IPS-20b (cell line): Measurements from ENCODE around the gene MUC3A.

ENCODE experiments used
- H3K27ac ChIP-seq: one replicate; pipeline ENCODE4 v1.5.1; 2013; ENCODE audit warnings: low read length
- H3K27me3 ChIP-seq: 2 replicates; pipeline ENCODE4 v1.6.1; 2013; ENCODE audit warnings: mild to moderate bottlenecking, low read length, inconsistent platforms; ENCODE audit not compliant: insufficient read depth
- H3K36me3 ChIP-seq: 2 replicates; pipeline ENCODE4 v1.6.1; 2013; ENCODE audit warnings: low read depth, mild to moderate bottlenecking, inconsistent platforms, low read length, moderate library complexity; ENCODE audit not compliant: insufficient read depth
- H3K4me1 ChIP-seq: 2 replicates; pipeline ENCODE4 v1.6.1; 2013; ENCODE audit warnings: mild to moderate bottlenecking, control low read depth, inconsistent platforms, low read length, moderate library complexity; ENCODE audit not compliant: insufficient read depth
- H3K4me3 ChIP-seq: 2 replicates; pipeline ENCODE4 v1.5.1; 2013; ENCODE audit warnings: mild to moderate bottlenecking, low read length, inconsistent platforms
- H3K9ac ChIP-seq: 2 replicates; pipeline ENCODE4 v1.6.1; 2013; ENCODE audit warnings: low read depth, mild to moderate bottlenecking, inconsistent platforms, low read length, moderate library complexity
- H3K9me3 ChIP-seq: 2 replicates; pipeline ENCODE4 v1.6.1; 2013; ENCODE audit warnings: mild to moderate bottlenecking, low read depth, low read length, inconsistent platforms; ENCODE audit not compliant: insufficient read depth

Gene MUC3A

DNA sequence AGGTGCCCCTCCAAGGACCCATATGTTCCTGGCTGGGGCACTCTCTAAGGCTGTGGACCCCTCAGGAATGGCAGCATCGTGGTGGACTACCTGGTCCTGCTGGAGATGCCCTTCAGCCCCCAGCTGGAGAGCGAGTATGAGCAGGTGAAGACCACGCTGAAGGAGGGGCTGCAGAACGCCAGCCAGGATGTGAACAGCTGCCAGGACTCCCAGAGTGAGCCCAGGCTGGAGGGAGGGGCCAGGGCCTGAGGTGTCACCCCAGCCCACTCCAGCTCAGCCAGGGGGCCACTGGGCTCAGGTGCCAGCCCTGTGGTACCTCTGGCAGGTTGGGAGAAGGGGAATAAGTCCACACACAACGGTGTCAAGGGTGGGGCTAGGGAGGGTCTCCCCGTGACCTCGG is 15.3 kb downstream of the MUC3A start:
- Histone ChIP-seq H3K4me3 (peak overlapping the region; percentile 69; the same call in 1 of the 2 replicates), H3K9ac (no peak overlapping the region), H3K27me3 (peaks cover 73% of the 10 kb centered on the region), H3K9me3 (no peaks in the 10 kb centered on the region), H3K36me3 (no peaks in the 10 kb centered on the region), H3K4me1 (peaks cover 16% of the 10 kb centered on the region), H3K27ac (no peak overlapping the region)

DNA sequence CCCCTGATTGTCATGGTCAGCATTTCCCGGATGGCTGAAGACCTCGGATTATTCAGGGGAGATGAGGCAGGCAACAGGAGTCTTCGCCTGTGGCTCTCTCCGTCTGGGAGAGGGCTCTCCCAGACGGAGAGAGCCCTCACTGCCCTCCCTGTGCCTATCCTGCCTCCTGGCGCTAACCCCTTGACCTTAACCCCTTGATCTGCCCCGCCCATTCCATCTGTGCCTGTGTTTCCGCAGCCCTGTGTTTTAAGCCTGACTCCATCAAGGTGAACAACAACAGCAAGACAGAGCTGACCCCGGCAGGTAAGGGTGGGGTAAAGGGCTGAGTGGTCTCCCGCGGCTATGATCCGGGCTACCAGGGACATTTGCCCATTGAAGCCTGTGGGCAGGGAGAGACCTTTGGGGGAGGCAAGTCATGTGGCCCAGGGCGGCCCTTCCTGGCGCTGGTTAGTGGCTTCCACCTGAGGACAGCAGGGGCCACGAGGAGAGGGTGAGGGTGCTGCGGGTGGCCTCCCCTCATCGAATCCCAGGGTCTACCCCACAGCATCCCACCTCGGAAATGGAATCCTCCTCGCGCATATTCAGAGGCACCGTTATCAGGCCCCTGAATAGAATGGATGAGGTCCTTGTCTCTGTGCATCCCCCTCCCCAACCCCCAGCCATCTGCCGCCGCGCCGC is 15.8 kb downstream of the MUC3A start:
- Histone ChIP-seq H3K27ac (no peak overlapping the region), H3K36me3 (no peaks in the 10 kb centered on the region), H3K4me3 (peak overlapping the region; percentile 69), H3K4me1 (peaks cover 16% of the 10 kb centered on the region), H3K27me3 (peaks cover 71% of the 10 kb centered on the region), H3K9me3 (no peaks in the 10 kb centered on the region), H3K9ac (peak overlapping the region; percentile 29; the same call in 1 of the 2 replicates)

DNA sequence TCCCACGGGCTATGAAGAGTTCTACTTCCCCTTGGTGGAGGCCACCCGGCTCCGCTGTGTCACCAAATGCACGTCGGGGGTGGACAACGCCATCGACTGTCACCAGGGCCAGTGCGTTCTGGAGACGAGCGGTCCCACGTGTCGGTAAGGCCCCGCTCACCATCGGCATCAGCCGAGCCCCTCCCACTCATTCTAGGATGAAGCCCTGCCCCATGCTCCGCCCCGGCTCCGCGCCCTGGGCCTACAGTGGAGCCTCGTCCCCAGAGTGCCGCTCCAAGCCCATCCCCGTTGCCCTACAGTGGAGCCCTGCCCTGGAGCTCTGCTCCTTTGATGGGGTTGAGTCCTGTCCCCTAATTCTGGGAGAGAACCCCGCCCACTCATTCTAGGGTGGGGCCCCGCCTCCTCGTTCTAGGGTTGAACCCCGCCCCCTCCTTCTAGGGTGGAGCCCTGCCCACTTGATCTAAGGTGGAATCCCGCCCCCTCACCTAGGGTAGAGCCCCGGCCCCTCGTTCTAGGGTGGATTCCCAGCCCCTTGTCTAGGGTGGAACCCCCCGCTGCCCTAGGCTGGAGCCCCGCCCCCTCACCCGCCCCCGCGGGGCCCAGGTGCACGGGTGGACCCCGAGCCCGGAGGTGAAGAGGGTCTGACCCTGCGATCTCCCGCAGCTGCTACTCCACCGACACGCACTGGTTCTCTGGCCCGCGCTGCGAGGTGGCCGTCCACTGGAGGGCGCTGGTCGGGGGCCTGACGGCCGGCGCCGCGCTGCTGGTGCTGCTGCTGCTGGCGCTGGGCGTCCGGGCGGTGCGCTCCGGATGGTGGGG is 16.6 kb downstream of the MUC3A start:
- H3K4me1 ChIP-seq, result peaks cover 16% of the 10 kb centered on the region
- H3K4me3 ChIP-seq, result peak overlapping the region; percentile 69
- H3K9ac ChIP-seq, result peak overlapping the region; percentile 29; the same call in 1 of the 2 replicates
- H3K27ac ChIP-seq, result no peak overlapping the region
- no peaks in the 10 kb centered on the region for H3K9me3 ChIP-seq
- H3K36me3 ChIP-seq, result no peaks in the 10 kb centered on the region
- H3K27me3 ChIP-seq, result peaks cover 63% of the 10 kb centered on the region

DNA sequence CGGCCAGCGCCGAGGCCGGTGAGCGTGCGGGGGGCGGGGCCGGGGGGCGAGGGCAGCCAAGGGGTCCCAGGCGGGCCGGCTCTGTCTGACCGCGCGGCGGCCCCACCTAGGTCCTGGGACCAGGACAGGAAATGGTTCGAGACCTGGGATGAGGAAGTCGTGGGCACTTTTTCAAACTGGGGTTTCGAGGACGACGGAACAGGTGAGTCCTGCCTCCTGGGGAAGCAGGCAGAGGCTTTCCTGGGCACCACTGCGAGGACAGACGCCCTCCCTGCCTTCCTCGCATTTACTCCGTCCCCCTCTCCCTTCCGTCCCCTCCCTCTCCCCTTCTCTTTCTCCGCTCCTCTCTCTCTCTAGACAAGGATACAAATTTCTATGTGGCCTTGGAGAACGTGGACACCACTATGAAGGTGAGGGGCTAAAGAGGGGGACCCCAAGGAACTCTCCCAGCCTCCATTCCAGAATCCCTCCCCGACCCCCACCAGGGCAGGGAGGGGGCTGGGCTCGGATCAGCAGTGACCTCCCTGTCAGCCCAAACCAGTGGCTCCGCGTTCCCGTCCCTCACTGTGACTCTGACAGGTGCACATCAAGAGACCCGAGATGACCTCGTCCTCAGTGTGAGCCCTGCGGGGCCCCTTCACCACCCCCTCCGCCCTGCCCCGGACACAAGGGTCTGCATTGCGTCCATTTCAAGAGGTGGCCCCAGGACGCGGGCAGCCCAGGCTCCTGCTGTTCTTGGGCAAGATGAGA is 17.4 kb downstream of the MUC3A start:
- Histone ChIP-seq H3K9me3 (no peaks in the 10 kb centered on the region), H3K4me1 (peaks cover 16% of the 10 kb centered on the region), H3K27ac (no peak overlapping the region), H3K9ac (peak overlapping the region; percentile 29; the same call in 1 of the 2 replicates), H3K36me3 (no peaks in the 10 kb centered on the region), H3K27me3 (peaks cover 60% of the 10 kb centered on the region), H3K4me3 (peak overlapping the region; percentile 69)

DNA sequence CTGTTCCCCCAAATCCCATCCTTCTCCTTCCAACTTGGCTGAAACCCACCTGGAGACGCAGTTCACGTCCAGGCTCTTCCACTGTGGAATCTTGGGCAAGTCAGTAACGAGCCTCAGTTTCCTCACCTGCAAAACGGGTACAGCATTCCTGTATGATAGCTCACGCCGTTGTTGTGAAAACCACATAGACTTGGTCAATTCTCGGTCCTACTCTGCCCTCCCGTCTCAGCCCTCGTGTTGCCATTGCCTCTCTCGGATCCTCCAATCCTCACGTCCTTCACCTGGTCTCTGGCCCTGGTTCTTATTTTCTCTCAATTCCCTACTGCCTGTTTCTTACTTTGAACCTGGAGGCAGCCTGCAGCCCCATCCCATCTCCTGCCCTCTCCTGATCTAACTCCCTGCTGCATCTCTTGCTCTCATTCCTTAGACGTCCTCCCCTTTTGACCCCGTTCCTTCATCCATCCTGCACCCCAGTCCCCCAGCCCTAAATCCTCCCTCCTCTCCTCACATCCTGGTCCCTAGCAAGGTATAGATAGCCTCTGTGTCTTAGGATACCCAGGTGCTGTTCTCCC is 18.0 kb downstream of the MUC3A start:
- no peak overlapping the region for H3K4me3 ChIP-seq
- H3K27ac ChIP-seq, result no peak overlapping the region
- H3K27me3 ChIP-seq, result peaks cover 60% of the 10 kb centered on the region
- H3K9me3 ChIP-seq, result no peaks in the 10 kb centered on the region
- H3K36me3 ChIP-seq, result no peaks in the 10 kb centered on the region
- peaks cover 16% of the 10 kb centered on the region for H3K4me1 ChIP-seq
- H3K9ac ChIP-seq, result no peak overlapping the region

DNA sequence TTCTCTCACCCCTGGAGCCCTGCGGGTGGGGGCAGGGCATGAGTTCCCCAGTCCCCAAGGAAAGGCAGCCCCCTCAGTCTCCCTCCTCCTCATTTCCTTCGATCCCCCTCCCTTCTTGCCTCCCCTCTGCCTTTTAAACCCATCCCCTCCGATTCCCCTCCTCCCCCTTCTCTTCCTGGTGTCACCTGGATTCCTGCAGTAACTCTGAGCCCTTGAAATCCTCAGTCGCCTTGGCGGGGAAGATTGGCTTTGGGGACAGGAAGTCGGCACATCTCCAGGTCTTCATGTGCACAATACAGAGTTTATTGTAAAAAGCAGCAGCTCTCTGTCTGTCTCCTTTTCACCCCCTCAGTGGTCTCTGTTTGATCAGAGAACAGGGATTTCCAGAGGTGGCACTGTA is 18.7 kb downstream of the MUC3A start:
- H3K9me3 ChIP-seq, result no peaks in the 10 kb centered on the region
- H3K4me3 ChIP-seq, result no peak overlapping the region
- no peaks in the 10 kb centered on the region for H3K36me3 ChIP-seq
- H3K27me3 ChIP-seq, result peaks cover 64% of the 10 kb centered on the region
- no peak overlapping the region for H3K9ac ChIP-seq
- peaks cover 16% of the 10 kb centered on the region for H3K4me1 ChIP-seq
- no peak overlapping the region for H3K27ac ChIP-seq

DNA sequence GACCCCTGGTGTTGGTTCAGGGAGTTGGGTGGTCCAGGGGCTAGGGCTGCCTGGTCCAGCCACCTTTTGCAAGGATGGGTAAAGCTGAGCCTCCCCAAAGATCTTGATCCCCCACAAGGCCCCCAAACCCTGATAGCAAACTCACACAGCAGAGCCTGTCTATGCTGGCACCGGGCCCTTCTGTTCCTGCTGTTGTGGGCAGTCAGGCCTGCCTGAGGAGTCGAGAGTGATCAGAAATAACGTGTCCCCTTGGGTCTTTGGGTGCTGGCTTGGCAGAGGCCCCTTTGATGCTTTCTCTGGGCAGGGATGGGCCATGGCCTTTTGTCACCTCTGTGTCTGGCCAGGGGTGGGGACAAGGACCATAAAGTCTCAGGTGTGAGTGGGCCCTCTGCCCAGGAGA is 19.3 kb downstream of the MUC3A start:
- H3K27me3 ChIP-seq, result peaks cover 59% of the 10 kb centered on the region
- no peaks in the 10 kb centered on the region for H3K36me3 ChIP-seq
- H3K4me3 ChIP-seq, result no peak overlapping the region
- H3K9me3 ChIP-seq, result no peaks in the 10 kb centered on the region
- H3K27ac ChIP-seq, result no peak overlapping the region
- H3K4me1 ChIP-seq, result peaks cover 16% of the 10 kb centered on the region
- H3K9ac ChIP-seq, result no peak overlapping the region

DNA sequence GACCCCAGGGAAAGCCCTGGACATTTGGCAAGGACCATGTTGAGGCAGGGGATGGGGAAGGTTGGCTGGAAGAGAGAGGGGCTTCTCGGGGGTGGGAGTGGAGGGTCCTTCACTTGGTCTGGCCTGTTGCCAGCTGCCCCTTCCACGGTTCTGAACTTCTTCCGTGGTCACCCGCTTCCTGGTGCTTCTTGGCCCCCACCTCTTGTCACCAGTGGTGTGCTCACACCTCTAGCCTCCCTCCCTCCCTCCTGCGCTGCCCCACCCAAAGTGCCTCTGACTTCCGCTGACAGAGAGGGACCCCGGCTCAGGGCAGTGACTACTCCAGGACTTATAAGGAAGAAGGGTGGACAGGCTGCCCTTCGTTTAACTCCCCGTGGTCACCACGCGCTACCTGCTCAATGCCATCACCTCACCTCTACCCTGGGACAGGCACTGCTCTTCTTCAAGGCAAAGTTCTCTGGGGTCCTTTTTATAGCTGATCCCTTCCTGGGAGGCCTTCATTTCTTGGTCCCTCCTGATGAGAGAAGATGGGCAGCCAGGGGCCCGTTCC is 19.8 kb downstream of the MUC3A start, which contains the start of gene MUC12:
MUC12 (plus strand) TSS at position 500 of the 550 bp plus-strand sequence. CDS start 58 bp downstream, outside the sequence.
- Histone ChIP-seq H3K27ac (no peak within 1 kb of the TSS), H3K4me1 (peaks cover 16% of the 10 kb centered on the region), H3K9me3 (no peaks in the 10 kb centered on the region), H3K9ac (no peak within 1 kb of the TSS), H3K4me3 (no peak within 1 kb of the TSS), H3K27me3 (peaks cover 56% of the 10 kb centered on the region), H3K36me3 (no peaks in the 10 kb centered on the region)

DNA sequence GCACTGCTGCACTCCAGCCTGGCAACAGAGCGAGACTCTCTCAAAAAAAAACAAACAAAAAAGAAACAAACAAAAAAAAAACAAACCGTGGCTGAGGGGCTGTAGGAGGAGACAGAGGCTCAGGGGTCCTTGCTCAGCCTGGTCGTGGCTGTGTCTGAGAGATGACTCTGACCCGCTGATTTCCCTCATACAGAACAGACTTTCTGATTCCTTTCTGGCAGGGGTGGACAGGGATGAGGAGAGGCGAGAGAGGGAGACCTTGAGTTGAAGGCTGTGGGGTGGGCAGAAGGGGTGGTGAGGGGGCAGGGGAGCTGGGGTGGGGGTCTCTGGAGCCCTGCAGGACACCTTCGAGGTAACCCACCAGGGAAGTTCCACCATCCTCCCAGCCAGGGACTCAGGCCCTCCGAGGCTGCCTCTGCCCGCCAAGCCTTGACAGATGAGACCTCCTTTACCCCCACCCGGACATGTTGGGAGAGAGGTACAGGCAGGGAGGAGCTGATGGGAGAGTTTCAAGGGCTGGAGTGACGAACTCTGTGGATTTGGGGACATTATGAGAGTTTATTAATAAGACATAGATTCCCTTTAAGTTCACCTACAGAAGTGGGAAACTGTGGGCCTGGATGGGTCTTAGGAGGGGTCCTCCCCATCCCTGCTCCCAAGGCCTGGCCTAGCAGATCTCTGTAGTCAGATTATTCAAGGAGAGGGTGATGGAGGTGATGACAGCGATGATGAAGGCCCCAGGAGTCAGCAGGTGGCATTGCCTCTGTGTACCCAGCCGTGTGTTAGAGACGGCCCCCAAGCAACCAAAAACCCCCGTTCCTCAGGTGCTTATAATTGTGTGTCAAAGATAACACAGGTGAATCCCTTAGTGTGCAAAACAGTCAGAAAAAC is 22.0 kb downstream of the MUC3A start:
- Histone ChIP-seq H3K27ac (no peak overlapping the region), H3K4me3 (no peak overlapping the region), H3K9me3 (no peaks in the 10 kb centered on the region), H3K27me3 (peaks cover 40% of the 10 kb centered on the region), H3K9ac (no peak overlapping the region), H3K4me1 (peaks cover 10% of the 10 kb centered on the region), H3K36me3 (no peaks in the 10 kb centered on the region)

DNA sequence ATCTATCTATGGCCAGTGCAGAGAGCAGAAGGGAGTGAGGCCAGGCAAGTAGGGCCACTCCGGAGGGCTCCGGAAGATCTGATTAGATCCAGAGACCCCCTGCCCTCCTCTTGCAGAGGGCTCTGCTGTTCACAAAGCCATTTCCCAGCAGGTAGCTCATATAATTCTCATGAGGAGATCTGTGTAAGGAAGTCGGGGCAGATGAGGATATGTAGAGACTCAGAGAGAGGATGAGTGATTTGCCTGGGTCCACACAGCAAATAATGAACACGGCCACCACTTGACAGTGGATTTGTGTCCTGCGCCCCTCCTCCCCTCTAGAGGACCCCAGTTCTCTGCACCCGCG is 22.6 kb downstream of the MUC3A start:
- Histone ChIP-seq H3K9ac (no peak overlapping the region), H3K4me1 (peaks cover 10% of the 10 kb centered on the region), H3K27ac (no peak overlapping the region), H3K36me3 (no peaks in the 10 kb centered on the region), H3K9me3 (no peaks in the 10 kb centered on the region), H3K27me3 (peaks cover 34% of the 10 kb centered on the region), H3K4me3 (no peak overlapping the region)
